Measurements from ENCODE around the gene MGAT4A.
"Not testable (repeated sequence)": the region's sequence is repeated elsewhere in the genome, so short reads cannot be mapped to it uniquely, and the experiment has no call there.

The MGAT4A gene

GRCh38 chr2:98730053-98730706, 752 bp downstream of the MGAT4A start:
- peak; percentile 15 for DNase-seq (ENCODE audit: low read depth)

GRCh38 chr2:98729652-98730051, 1.3 kb downstream of the MGAT4A start:
- DNase-seq (ENCODE audit: low read depth): no peak

- not testable (repeated sequence) for DNase-seq (ENCODE audit: low read depth)
These were observed 2.7 kb downstream of the MGAT4A start for GRCh38 chr2:98728088-98728718.

- no peak for DNase-seq (ENCODE audit: low read depth)
These were observed 3.4 kb downstream of the MGAT4A start for GRCh38 chr2:98727369-98728087.

GRCh38 chr2:98726735-98727368, 4.1 kb downstream of the MGAT4A start:
- no peak for DNase-seq (ENCODE audit: low read depth)

- DNase-seq (ENCODE audit: low read depth): no peak
These were observed 4.7 kb downstream of the MGAT4A start for GRCh38 chr2:98726205-98726604.

GRCh38 chr2:98720286-98720685, 10.6 kb downstream of the MGAT4A start:
- DNase-seq (ENCODE audit: low read depth): no peak

GRCh38 chr2:98717621-98718020, 13.3 kb downstream of the MGAT4A start:
- no peak for DNase-seq (ENCODE audit: low read depth)

- no peak for DNase-seq (ENCODE audit: low read depth)
These were observed 14.1 kb downstream of the MGAT4A start for GRCh38 chr2:98716786-98717185.

- DNase-seq (ENCODE audit: low read depth): no peak
These were observed 15.0 kb downstream of the MGAT4A start for GRCh38 chr2:98715812-98716451.

- DNase-seq (ENCODE audit: low read depth): no peak
These were observed 17.5 kb downstream of the MGAT4A start for GRCh38 chr2:98713332-98714015.

- DNase-seq (ENCODE audit: low read depth): no peak
These were observed 18.8 kb downstream of the MGAT4A start for GRCh38 chr2:98712145-98712544.

- DNase-seq (ENCODE audit: low read depth): no peak
These were observed 19.4 kb downstream of the MGAT4A start for GRCh38 chr2:98711506-98711905.

- DNase-seq (ENCODE audit: low read depth): no peak
These were observed 20.2 kb downstream of the MGAT4A start for GRCh38 chr2:98710734-98711133.

GRCh38 chr2:98709535-98709934, 21.4 kb downstream of the MGAT4A start:
- DNase-seq (ENCODE audit: low read depth): no peak

GRCh38 chr2:98708396-98709186, 22.3 kb downstream of the MGAT4A start:
- no peak for DNase-seq (ENCODE audit: low read depth)

- no peak for DNase-seq (ENCODE audit: low read depth)
These were observed 24.3 kb downstream of the MGAT4A start for GRCh38 chr2:98706591-98706990.

GRCh38 chr2:98705333-98705617, 25.7 kb downstream of the MGAT4A start:
- no peak for DNase-seq (ENCODE audit: low read depth)

GRCh38 chr2:98704499-98705332, 26.2 kb downstream of the MGAT4A start:
- no peak for DNase-seq (ENCODE audit: low read depth)

GRCh38 chr2:98703738-98704137, 27.2 kb downstream of the MGAT4A start:
- DNase-seq (ENCODE audit: low read depth): no peak
